Psoas muscle (tissue), 8 donors: ENCODE data around the gene IDH3G. TPM values are rescaled to one million over a fixed set of nuclear protein-coding genes. Genes with fewer than 3 reads are reported as not detected.
A peak's percentile ranks its signal among the peaks of the same experiment; 100 is the strongest.

ENCODE experiments used
- ATAC-seq, 4 donors: fragments of 200-7000 bp; cut with Tn5 transposase; one replicate each; pipeline ENCODE4 v1.9.1; 2020; ENCODE audit warnings: moderate library complexity in 3 of 4, mild to moderate bottlenecking in 2 of 4
- DNase-seq, 2 donors: peaks; one replicate each; pipeline ENCODE4 v3.0.0-alpha.2; 2020
- H3K27ac ChIP-seq: fragments of 200-600 bp; one replicate; pipeline ENCODE4 v1.8.0; 2022
- H3K27me3 ChIP-seq, 3 donors: fragments of 200-600 bp in 1 of 3; one replicate each; pipeline versions ENCODE4 v1.6.1 to v1.8.0; 2013 to 2022; ENCODE audit warnings: low read length in 2 of 3, mild to moderate bottlenecking in 2 of 3, moderate library complexity in 1 of 3; ENCODE audit not compliant: insufficient read depth in 3 of 3
- H3K36me3 ChIP-seq, 2 donors: fragments of 200-600 bp in 1 of 2; one replicate each; pipeline versions ENCODE4 v1.6.1 to v1.8.0; 2013 to 2022; ENCODE audit warnings: low read depth in 1 of 2, mild to moderate bottlenecking in 1 of 2, moderate library complexity in 1 of 2; ENCODE audit not compliant: insufficient read depth in 1 of 2
- H3K4me1 ChIP-seq: fragments of 200-600 bp; one replicate; pipeline ENCODE4 v1.8.0; 2022
- H3K4me3 ChIP-seq: fragments of 200-600 bp; one replicate; pipeline ENCODE4 v1.8.0; 2022; ENCODE audit warnings: mild to moderate bottlenecking
- H3K9me3 ChIP-seq: fragments of 200-600 bp; one replicate; pipeline ENCODE4 v1.8.0; 2022
- CTCF ChIP-seq: fragments of 200-600 bp; IDR thresholded peaks from one replicate; pipeline ENCODE4 v1.8.0; 2022; ENCODE audit warnings: antibody characterized with exemption
- WGBS, 3 donors: extraction: QIAGEN DNeasy Blood & Tissue Kit; methylation state at CpG; one replicate each; pipeline versions ENCODE4 v1.1.6 to v1.1.7; 2013; 5-methylcytosine and 5-hydroxymethylcytosine counted together
- intact Hi-C, 2 donors: fragments of 100-400 bp; cut with DNase I; formaldehyde crosslinking; loops; one replicate each; pipeline versions ENCODE4 v1.11.0 to v1.14.2; 2022
- polyA plus RNA-seq, 3 donors: library from polyadenylated mRNA; stranded (reverse); fragments of 200-250 nt; gene quantifications; one replicate each; pipeline ENCODE4 v1.2.3, GENCODE V29; 2013
- total RNA-seq, 4 donors: library from RNA; stranded (reverse); fragmentation: NEBNext Ultra II Directional in 2 of 4; extraction: Animal tissue kit (Norgen Biotek cat#: 25700) in 2 of 4; gene quantifications; one replicate each; pipeline versions ENCODE4 v1.2.1 to v1.2.4, GENCODE V29; 2021 to 2023
- donor health status: healthy with polysubstance abuse.
- donor health status: DM: no; HTN: no; CAD: no; lungs with moderate emphysema.
- donor health status: Bipolar disorder and iron deficiency.
- donor health status: healthy.
- donor health status: DM: yes; HTN: yes; CAD: no.
- donor health status: DM: no; HTN: no; CAD: no.
- donor health status: DM: no; HTN: no; CAD: no.
- donor health status: DM: yes; HTN: yes; CAD: no.

IDH3G gene
- total and polyA plus RNA-seq, 7 donors = 25.0 to 56.9 (median 50.5) TPM

DNA sequence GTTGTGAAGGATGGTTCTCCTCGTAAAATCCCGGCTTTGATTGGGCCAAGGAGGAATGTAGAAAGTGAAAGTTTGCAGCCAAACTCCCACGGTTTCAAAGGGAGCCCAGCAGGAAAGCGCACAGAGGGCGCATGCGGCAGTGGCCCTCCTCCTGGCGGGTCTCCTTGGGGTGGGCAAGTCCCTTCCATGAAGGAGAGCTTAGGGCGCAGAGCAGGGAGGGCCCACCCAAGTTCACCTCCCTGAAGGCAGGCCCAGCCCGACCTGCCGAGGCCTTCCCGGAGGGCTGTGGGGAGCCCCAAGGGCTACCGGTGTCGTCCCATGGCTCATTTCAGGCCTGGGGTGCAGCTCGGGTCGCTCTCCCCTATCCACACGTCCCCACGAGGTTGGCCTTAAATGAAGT lies 34.1 kb upstream of the IDH3G start:
- 52 to 69% (median 62%) methylated on average over 12 to 17 of the region's 17 CpGs for WGBS, 3 donors
- Histone ChIP-seq H3K4me3 (no peak overlapping the region), H3K4me1 (no peaks in the 10 kb centered on the region), H3K27ac (no peak overlapping the region), H3K9me3 (no peaks in the 10 kb centered on the region), H3K36me3 (no peaks in the 10 kb centered on the region), H3K27me3 (peaks cover 0 to 66% (median 2%) of the 10 kb centered on the region in 3 donors)
- intact Hi-C loops = no loop called here
- ATAC-seq = no peak
- no peak for TF ChIP-seq CTCF
- no peak for DNase-seq

- Histone ChIP-seq H3K9me3 (no peaks in the 10 kb centered on the region), H3K27me3 (peaks cover 0 to 66% (median 2%) of the 10 kb centered on the region in 3 donors), H3K4me3 (no peak overlapping the region), H3K27ac (no peak overlapping the region), H3K4me1 (no peaks in the 10 kb centered on the region), H3K36me3 (no peaks in the 10 kb centered on the region)
- WGBS, 3 donors = 81 to 94% (median 90%) methylated on average over 5 to 9 of the region's 9 CpGs
- intact Hi-C loops = no loop called here
- ATAC-seq (no peak), DNase-seq (peak in 1 of 2 donors; percentile 5)
- no peak for TF ChIP-seq CTCF
Observed at GRCh38 chrX:153827903-153828302, 33.7 kb upstream of the IDH3G start.

GRCh38 chrX:153827016-153827415 lies 32.8 kb upstream of the IDH3G start:
- DNase-seq (no peak), ATAC-seq (no peak)
- Histone ChIP-seq H3K4me1 (no peaks in the 10 kb centered on the region), H3K9me3 (no peaks in the 10 kb centered on the region), H3K4me3 (no peak overlapping the region), H3K36me3 (no peaks in the 10 kb centered on the region), H3K27ac (no peak overlapping the region), H3K27me3 (peaks cover 0 to 58% (median 4%) of the 10 kb centered on the region in 3 donors)
- intact Hi-C loops = no loop called here
- WGBS, 3 donors = 66 to 87% (median 77%) methylated on average over 3 of the region's 3 CpGs
- no peak for TF ChIP-seq CTCF

GRCh38 chrX:153825042-153825441 lies 30.9 kb upstream of the IDH3G start:
- H3K4me3 ChIP-seq = no peak overlapping the region
- DNase-seq (no peak), ATAC-seq (no peak)
- H3K9me3 ChIP-seq = no peaks in the 10 kb centered on the region
- H3K36me3 ChIP-seq = no peaks in the 10 kb centered on the region
- intact Hi-C loops = no loop called here
- TF ChIP-seq CTCF = no peak
- no peaks in the 10 kb centered on the region for H3K4me1 ChIP-seq
- WGBS, 3 donors = 78 to 85% (median 84%) methylated on average over 7 to 8 of the region's 8 CpGs
- peaks cover 0 to 52% (median 3%) of the 10 kb centered on the region in 3 donors for H3K27me3 ChIP-seq
- no peak overlapping the region for H3K27ac ChIP-seq

DNA sequence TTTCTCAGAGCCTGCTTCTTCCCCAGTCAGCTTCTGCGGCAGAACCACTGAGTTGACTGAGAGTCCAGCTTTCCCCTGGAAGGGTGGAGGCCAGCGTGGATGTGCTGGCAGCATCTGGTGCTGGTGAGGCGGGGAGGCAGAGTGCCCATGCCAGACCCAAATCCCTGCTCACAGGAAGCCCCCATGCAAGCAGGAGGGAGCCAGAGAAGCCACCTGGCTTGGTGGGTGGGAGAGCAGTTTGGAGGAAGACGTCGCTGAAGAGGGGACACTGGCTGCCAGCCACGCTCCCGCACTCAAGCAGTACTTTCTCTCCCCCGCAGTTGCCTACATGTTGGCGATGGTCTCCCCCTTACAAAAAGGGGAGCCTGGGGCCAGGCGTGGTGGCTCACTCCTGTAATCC lies 30.2 kb upstream of the IDH3G start:
- ATAC-seq (no peak), DNase-seq (no peak)
- Histone ChIP-seq H3K27ac (no peak overlapping the region), H3K4me1 (no peaks in the 10 kb centered on the region), H3K36me3 (no peaks in the 10 kb centered on the region), H3K4me3 (no peak overlapping the region), H3K9me3 (no peaks in the 10 kb centered on the region), H3K27me3 (peaks cover 0 to 45% (median 2%) of the 10 kb centered on the region in 3 donors)
- WGBS, 3 donors = 38 to 77% (median 63%) methylated on average over 2 to 10 of the region's 10 CpGs
- intact Hi-C loops = no loop called here
- TF ChIP-seq CTCF = no peak
